GM18508 (cell line): Measurements from ENCODE around the gene TAS1R3.
"Not testable (repeated sequence)": the region's sequence is repeated elsewhere in the genome, so short reads cannot be mapped to it uniquely, and the experiment has no call there.

ENCODE experiments used
- ATAC-seq: cut with Tn5 transposase; IDR thresholded peaks from one replicate; pipeline ENCODE4 v1.9.1; 2021; ENCODE audit warnings: moderate number of reproducible peaks; ENCODE audit not compliant: insufficient read depth, unreplicated experiment

Gene TAS1R3

GRCh38 chr1:1307923-1308755 is 22.9 kb upstream of the TAS1R3 start, which contains the start of the genes ACAP3 and PUSL1:
Gene ACAP3, minus strand, starts transcription at chr1:1307930. Its CDS starts 115 bp downstream, at chr1:1307815.
Gene PUSL1, plus strand, starts transcription at chr1:1308597. Its CDS starts 47 bp downstream, at chr1:1308644.
- no peak for ATAC-seq

GRCh38 chr1:1308756-1309250 is 22.3 kb upstream of the TAS1R3 start:
- no peak for ATAC-seq

GRCh38 chr1:1309251-1310108 is 21.6 kb upstream of the TAS1R3 start:
- ATAC-seq: no peak

- no peak for ATAC-seq
Measured at GRCh38 chr1:1310109-1310385, 21.0 kb upstream of the TAS1R3 start.

- no peak for ATAC-seq
Measured at GRCh38 chr1:1310476-1311053, 20.5 kb upstream of the TAS1R3 start.

GRCh38 chr1:1311107-1312104 is 19.7 kb upstream of the TAS1R3 start:
- ATAC-seq: no peak

GRCh38 chr1:1312450-1313314 is 18.4 kb upstream of the TAS1R3 start:
- ATAC-seq: no peak

GRCh38 chr1:1313500-1314236 is 17.4 kb upstream of the TAS1R3 start:
- ATAC-seq: no peak

- ATAC-seq: no peak
Measured at GRCh38 chr1:1314237-1314586, 16.9 kb upstream of the TAS1R3 start.

- no peak for ATAC-seq
Measured at GRCh38 chr1:1314678-1315335, 16.3 kb upstream of the TAS1R3 start.

GRCh38 chr1:1315435-1315954 is 15.6 kb upstream of the TAS1R3 start:
- no peak for ATAC-seq

- ATAC-seq: not testable (repeated sequence)
Measured at GRCh38 chr1:1316199-1316598, 14.9 kb upstream of the TAS1R3 start.

GRCh38 chr1:1317420-1317819 is 13.7 kb upstream of the TAS1R3 start:
- no peak for ATAC-seq

GRCh38 chr1:1318131-1318652 is 12.9 kb upstream of the TAS1R3 start:
- ATAC-seq: no peak

- no peak for ATAC-seq
Measured at GRCh38 chr1:1318777-1319645, 12.1 kb upstream of the TAS1R3 start.

GRCh38 chr1:1319646-1319941 is 11.5 kb upstream of the TAS1R3 start:
- no peak for ATAC-seq
